HCT116 (cell line): ENCODE measurements around the gene PCDHB13. TPM values are rescaled to one million over a fixed set of nuclear protein-coding genes. Genes with fewer than 3 reads are reported as not detected.
A peak's percentile ranks its signal among the peaks of the same experiment; 100 is the strongest.
"Not testable (repeated sequence)": the region's sequence is repeated elsewhere in the genome, so short reads cannot be mapped to it uniquely, and the experiment has no call there.

Experiments used
- ATAC-seq: fragments of 200-7000 bp; cut with Tn5 transposase; 2 replicates; pipeline ENCODE4 v1.9.1; 2020; ENCODE audit warnings: mild to moderate bottlenecking, moderate library complexity
- BruUV-seq: library from RNA; stranded (reverse); fragments of 400-500 nt; replicated peaks from 2 replicates; lab custom pipeline; 2021; lab: Mats Ljungman, UMichigan
- CTCF ChIA-PET: fragments of 300-600 bp; sonication (Branson Sonifier 250); formaldehyde crosslinking; loops from one replicate; lab custom pipeline; 2021; ENCODE audit warnings: antibody characterized with exemption; lab: Charles Lee
- POLR2A ChIA-PET: fragments of 300-600, 350-600 bp; sonication (Branson Sonifier 250); formaldehyde crosslinking; loops from one replicate; lab custom pipeline; 2021; ENCODE audit warnings: antibody characterized with exemption; lab: Charles Lee
- RAD21 ChIA-PET, 2 experiments: fragments of 300-600 bp; sonication (Branson Sonifier 250); formaldehyde crosslinking; loops; one replicate each; lab custom pipeline; 2023; ENCODE audit warnings: low total read pairs in 2 of 2; ENCODE audit not compliant: uncharacterized antibody in 2 of 2, unreplicated experiment in 2 of 2, low non-redundant PET in 1 of 2; lab: Charles Lee
- DNase-seq: peaks from one replicate; pipeline ENCODE4 v3.0.0-alpha.2; 2010; ENCODE audit warnings: low read depth, low spot score
- H2AFZ ChIP-seq: fragments of 200-600 bp; shearing (Covaris generic), sonication (generic); 2 replicates; pipeline ENCODE4 v1.6.1; 2017; ENCODE audit warnings: low read depth, mixed run types, mixed read lengths, antibody characterized with exemption, low read length; ENCODE audit not compliant: poor library complexity, severe bottlenecking
- H3K27ac ChIP-seq: 2 replicates; pipeline ENCODE4 v1.5.1; 2012; ENCODE audit warnings: low read depth, low read length
- H3K27me3 ChIP-seq: fragments of 200-600 bp; sonication (generic); 2 replicates; pipeline ENCODE4 v1.6.1; 2016; ENCODE audit warnings: mixed run types, low read length, mixed read lengths; ENCODE audit not compliant: insufficient read depth
- H3K36me3 ChIP-seq, 2 experiments: fragments of 200-500 bp in 1 of 2; fragments of 200-600 bp in 1 of 2; sonication (Bioruptor generic) in 1 of 2; sonication (generic) in 1 of 2; 2 replicates each; pipeline versions ENCODE4 v1.5.1 to v1.6.1; 2014 to 2016; ENCODE audit warnings: low read length in 2 of 2, inconsistent platforms in 1 of 2, mixed read lengths in 1 of 2, mixed run types in 1 of 2; ENCODE audit not compliant: insufficient read depth in 2 of 2, control insufficient read depth in 1 of 2
- H3K4me1 ChIP-seq, 2 experiments: fragments of 200-600 bp in 1 of 2; sonication (generic) in 1 of 2; 2 replicates each; pipeline versions ENCODE4 v1.5.1 to v1.6.1; 2012 to 2017; ENCODE audit warnings: low read length in 2 of 2, inconsistent platforms in 1 of 2, mild to moderate bottlenecking in 1 of 2, mixed read lengths in 1 of 2, mixed run types in 1 of 2, moderate library complexity in 1 of 2; ENCODE audit not compliant: insufficient read depth in 2 of 2, control insufficient read depth in 1 of 2
- H3K4me2 ChIP-seq: fragments of 200-600 bp; sonication (generic); 2 replicates; pipeline ENCODE4 v1.6.1; 2017; ENCODE audit warnings: mixed run types, low read length, mixed read lengths
- H3K4me3 ChIP-seq, 2 experiments: fragments of 200-600 bp in 1 of 2; sonication (generic) in 1 of 2; replicated peaks in 1 of 2; 2 replicates each; pipeline ENCODE4 v1.5.1; 2011 to 2016; ENCODE audit warnings: low read length in 2 of 2, control low read depth in 1 of 2, low read depth in 1 of 2, mild to moderate bottlenecking in 1 of 2, mixed read lengths in 1 of 2, mixed run types in 1 of 2
- H3K79me2 ChIP-seq: fragments of 200-600 bp; sonication (generic); 2 replicates; pipeline ENCODE4 v1.6.1; 2017; ENCODE audit warnings: mild to moderate bottlenecking, mixed run types, low read length, moderate library complexity, mixed read lengths; ENCODE audit not compliant: insufficient read depth
- H3K9ac ChIP-seq: fragments of 200-600 bp; sonication (generic); 2 replicates; pipeline ENCODE4 v1.6.1; 2016; ENCODE audit warnings: low read length, mixed read lengths
- H3K9me2 ChIP-seq: fragments of 200-600 bp; sonication (generic), shearing (Covaris generic); 2 replicates; pipeline ENCODE4 v1.6.1; 2017; ENCODE audit warnings: mixed run types, mild to moderate bottlenecking, moderate library complexity; ENCODE audit not compliant: insufficient read depth
- H3K9me3 ChIP-seq, 2 experiments: fragments of 200-500 bp in 1 of 2; fragments of 200-600 bp in 1 of 2; sonication (Bioruptor generic) in 1 of 2; sonication (generic) in 1 of 2; 2 replicates each; pipeline ENCODE4 v1.6.1; 2014 to 2017; ENCODE audit warnings: low read length in 2 of 2, mixed read lengths in 2 of 2, inconsistent platforms in 1 of 2, low read depth in 1 of 2, mild to moderate bottlenecking in 1 of 2, mixed run types in 1 of 2, moderate library complexity in 1 of 2; ENCODE audit not compliant: control insufficient read depth in 1 of 2, insufficient read depth in 1 of 2
- H4K20me1 ChIP-seq: fragments of 200-600 bp; sonication (generic), shearing (Covaris generic); 2 replicates; pipeline ENCODE4 v1.6.1; 2017; ENCODE audit warnings: mixed run types, mild to moderate bottlenecking, moderate library complexity; ENCODE audit not compliant: insufficient read depth
- RAD21 ChIP-seq: IDR thresholded peaks from 2 replicates; pipeline ENCODE4 v1.6.1; 2012; ENCODE audit warnings: low read depth, mild to moderate bottlenecking
- TCF7L2 ChIP-seq: IDR thresholded peaks from 2 replicates; pipeline ENCODE4 v1.7.0; 2011; ENCODE audit warnings: borderline replicate concordance, inconsistent platforms; ENCODE audit not compliant: insufficient read depth, insufficient read length; ENCODE audit errors: extremely low read depth
- YY1 ChIP-seq: IDR thresholded peaks from 2 replicates; pipeline ENCODE4 v1.6.1; 2011; ENCODE audit warnings: low read length, low read depth, moderate library complexity, mild to moderate bottlenecking; ENCODE audit not compliant: insufficient replicate concordance; ENCODE audit errors: extremely low read depth
- ZNF274 ChIP-seq: fragments of 200-500 bp; sonication (Bioruptor generic); IDR thresholded peaks from 2 replicates; pipeline ENCODE4 v1.6.1; 2014; ENCODE audit warnings: mild to moderate bottlenecking, low read depth, low read length, inconsistent platforms
- intact Hi-C: fragments of 100-400 bp; cut with micrococcal nuclease; formaldehyde crosslinking; loops from 2 replicates; pipeline ENCODE4 v1.10.0; 2022
- total RNA-seq: library from RNA; stranded (reverse); gene quantifications from one replicate; pipeline ENCODE4 v1.2.1, GENCODE V29; 2021; ENCODE audit not compliant: unreplicated experiment
- TF ChIP-seq, protein P1 (sequence below), 3 experiments: fragments of 200-600 bp in 1 of 3; sonication (generic) in 1 of 3; IDR thresholded peaks in 2 of 3; conservative IDR thresholded peaks in 1 of 3; 2 replicates each; pipeline ENCODE4 v1.5.1; 2012 to 2017; ENCODE audit warnings: low read depth in 2 of 3, low read length in 2 of 3, antibody characterized with exemption in 1 of 3, borderline replicate concordance in 1 of 3, control low read depth in 1 of 3, mild to moderate bottlenecking in 1 of 3, mixed read lengths in 1 of 3, mixed run types in 1 of 3, moderate library complexity in 1 of 3; ENCODE audit not compliant: insufficient read depth in 1 of 3

Gene PCDHB13
- total RNA-seq, 1 experiment from 2014 or later, result 0.22 TPM

DNA sequence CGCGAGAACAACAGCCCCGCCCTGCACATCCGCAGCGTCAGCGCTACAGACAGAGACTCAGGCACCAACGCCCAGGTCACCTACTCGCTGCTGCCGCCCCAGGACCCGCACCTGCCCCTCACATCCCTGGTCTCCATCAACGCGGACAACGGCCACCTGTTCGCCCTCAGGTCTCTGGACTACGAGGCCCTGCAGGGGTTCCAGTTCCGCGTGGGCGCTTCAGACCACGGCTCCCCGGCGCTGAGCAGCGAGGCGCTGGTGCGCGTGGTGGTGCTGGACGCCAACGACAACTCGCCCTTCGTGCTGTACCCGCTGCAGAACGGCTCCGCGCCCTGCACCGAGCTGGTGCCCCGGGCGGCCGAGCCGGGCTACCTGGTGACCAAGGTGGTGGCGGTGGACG lies 1.8 kb downstream of the PCDHB13 start:
- not testable (repeated sequence) for H3K9me2 ChIP-seq

GRCh38 chr5:141216035-141216434 lies 2.3 kb downstream of the PCDHB13 start:
- H3K27me3 ChIP-seq, H3K4me1 ChIP-seq, intact Hi-C loops, H3K27ac ChIP-seq, DNase-seq, POLR2A ChIA-PET, CTCF ChIA-PET, H3K4me3 ChIP-seq, H3K9ac ChIP-seq, BruUV-seq, H3K79me2 ChIP-seq, H3K4me2 ChIP-seq, ATAC-seq, H2AFZ ChIP-seq, H3K36me3 ChIP-seq, RAD21 ChIA-PET, H3K9me3 ChIP-seq, H3K9me2 ChIP-seq, H4K20me1 ChIP-seq: not testable (repeated sequence)

More for the DNA sequence above, 1.8 kb downstream of the PCDHB13 start:
- H3K36me3 ChIP-seq, CTCF ChIA-PET, H3K4me2 ChIP-seq, H2AFZ ChIP-seq, H3K9ac ChIP-seq, H3K9me3 ChIP-seq, ATAC-seq, H3K4me1 ChIP-seq, BruUV-seq, H3K27me3 ChIP-seq, H3K79me2 ChIP-seq, H4K20me1 ChIP-seq, H3K4me3 ChIP-seq, H3K27ac ChIP-seq, intact Hi-C loops, RAD21 ChIA-PET, POLR2A ChIA-PET, DNase-seq: not testable (repeated sequence)

DNA sequence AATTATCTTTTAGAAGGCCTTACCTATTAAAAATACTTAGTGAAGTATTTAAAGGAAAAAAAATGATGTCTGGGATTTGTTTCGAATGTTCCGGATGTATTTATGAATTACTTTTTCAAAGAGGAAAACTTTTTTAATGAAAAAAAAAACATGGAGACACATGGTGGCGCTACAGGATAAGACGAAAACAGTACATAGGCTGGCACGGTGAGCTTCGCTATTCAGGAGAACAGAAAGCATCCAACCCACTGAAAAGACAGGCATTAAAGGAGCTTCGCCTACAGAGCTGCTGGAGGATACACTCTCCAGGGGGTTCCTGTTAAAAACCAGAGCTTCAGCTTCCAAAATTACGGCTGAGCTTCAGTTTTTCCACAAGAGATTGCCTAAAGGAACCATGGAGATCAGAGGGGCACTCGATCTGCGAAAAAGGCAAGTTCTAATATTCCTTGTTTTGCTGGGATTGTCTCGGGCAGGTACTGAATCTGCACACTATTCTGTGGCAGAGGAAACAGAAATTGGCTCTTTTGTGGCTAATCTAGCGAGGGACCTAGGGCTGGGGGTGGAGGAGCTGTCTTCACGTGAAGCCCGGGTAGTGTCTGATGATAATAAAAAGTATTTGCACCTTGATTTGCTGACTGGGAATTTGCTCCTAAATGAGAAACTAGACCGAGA lies 9.5 kb downstream of the PCDHB13 start, which contains the start of gene PCDHB14:
Gene PCDHB14 (plus strand): TSS at position 232 of the 672 bp plus-strand sequence. CDS start 163 bp downstream, at position 395.
- Histone ChIP-seq H4K20me1 (no peaks in the 10 kb centered on the region), H2AFZ (no peak within 1 kb of the TSS), H3K36me3 (no peaks in the 10 kb centered on the region), H3K9ac (no peak within 1 kb of the TSS), H3K4me2 (peak within 1 kb of the TSS; percentile 38), H3K27me3 (no peaks in the 10 kb centered on the region), H3K9me2 (no peaks in the 10 kb centered on the region), H3K9me3 (peaks cover 0 to 3% of the 10 kb centered on the region in 2 experiments; a peak in 2 of 4 replicates), H3K4me1 (no peaks in the 10 kb centered on the region), H3K27ac (no peak within 1 kb of the TSS), H3K79me2 (no peaks in the 10 kb centered on the region), H3K4me3 (no peak within 1 kb of the TSS)
- BruUV-seq, result no TSS peak
- ChIA-PET CTCF (interaction anchor here (0.6 to 2.6 kb wide), 13 partner anchors 97 to 920 kb away, joined by 3 to 33 read pairs (median 7); partner anchors contain the start of genes DIAPH1, PCDHGA10 and TAF7), RAD21 (no interaction called here), POLR2A (interaction anchor here (1.2 kb wide), 1 partner anchor 341 kb away, joined by 4 read pairs; no protein-coding TSS in a partner anchor)
- TF ChIP-seq, protein P1, sequence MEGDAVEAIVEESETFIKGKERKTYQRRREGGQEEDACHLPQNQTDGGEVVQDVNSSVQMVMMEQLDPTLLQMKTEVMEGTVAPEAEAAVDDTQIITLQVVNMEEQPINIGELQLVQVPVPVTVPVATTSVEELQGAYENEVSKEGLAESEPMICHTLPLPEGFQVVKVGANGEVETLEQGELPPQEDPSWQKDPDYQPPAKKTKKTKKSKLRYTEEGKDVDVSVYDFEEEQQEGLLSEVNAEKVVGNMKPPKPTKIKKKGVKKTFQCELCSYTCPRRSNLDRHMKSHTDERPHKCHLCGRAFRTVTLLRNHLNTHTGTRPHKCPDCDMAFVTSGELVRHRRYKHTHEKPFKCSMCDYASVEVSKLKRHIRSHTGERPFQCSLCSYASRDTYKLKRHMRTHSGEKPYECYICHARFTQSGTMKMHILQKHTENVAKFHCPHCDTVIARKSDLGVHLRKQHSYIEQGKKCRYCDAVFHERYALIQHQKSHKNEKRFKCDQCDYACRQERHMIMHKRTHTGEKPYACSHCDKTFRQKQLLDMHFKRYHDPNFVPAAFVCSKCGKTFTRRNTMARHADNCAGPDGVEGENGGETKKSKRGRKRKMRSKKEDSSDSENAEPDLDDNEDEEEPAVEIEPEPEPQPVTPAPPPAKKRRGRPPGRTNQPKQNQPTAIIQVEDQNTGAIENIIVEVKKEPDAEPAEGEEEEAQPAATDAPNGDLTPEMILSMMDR (IDR thresholded peaks at IDR 0.05 in 2 of 3, conservative IDR thresholded peaks at IDR 0.05 in 1 of 3; ENCODE audit: borderline replicate concordance in 1 of 3, insufficient read depth in 1 of 3, low read depth in 2 of 3, low read length in 2 of 3), result peak; percentile 14 to 46 (median 42); a peak in 2 of 6 replicates
- TF ChIP-seq YY1, result no peak
- TF ChIP-seq TCF7L2, result no peak
- TF ChIP-seq ZNF274, result no peak
- peak; percentile 69 for TF ChIP-seq RAD21
- ATAC-seq (no peak), DNase-seq (peak; percentile 38)
- intact Hi-C loops, result loop anchor here (1.0 kb wide), 1 partner anchor 335 kb away; no protein-coding TSS in a partner anchor
